GM18858 (cell line): ENCODE measurements around the gene VSTM2L.

Experiments
- ATAC-seq: cut with Tn5 transposase; IDR thresholded peaks from one replicate; pipeline ENCODE4 v1.9.1; 2021; ENCODE audit not compliant: unreplicated experiment

VSTM2L gene

DNA sequence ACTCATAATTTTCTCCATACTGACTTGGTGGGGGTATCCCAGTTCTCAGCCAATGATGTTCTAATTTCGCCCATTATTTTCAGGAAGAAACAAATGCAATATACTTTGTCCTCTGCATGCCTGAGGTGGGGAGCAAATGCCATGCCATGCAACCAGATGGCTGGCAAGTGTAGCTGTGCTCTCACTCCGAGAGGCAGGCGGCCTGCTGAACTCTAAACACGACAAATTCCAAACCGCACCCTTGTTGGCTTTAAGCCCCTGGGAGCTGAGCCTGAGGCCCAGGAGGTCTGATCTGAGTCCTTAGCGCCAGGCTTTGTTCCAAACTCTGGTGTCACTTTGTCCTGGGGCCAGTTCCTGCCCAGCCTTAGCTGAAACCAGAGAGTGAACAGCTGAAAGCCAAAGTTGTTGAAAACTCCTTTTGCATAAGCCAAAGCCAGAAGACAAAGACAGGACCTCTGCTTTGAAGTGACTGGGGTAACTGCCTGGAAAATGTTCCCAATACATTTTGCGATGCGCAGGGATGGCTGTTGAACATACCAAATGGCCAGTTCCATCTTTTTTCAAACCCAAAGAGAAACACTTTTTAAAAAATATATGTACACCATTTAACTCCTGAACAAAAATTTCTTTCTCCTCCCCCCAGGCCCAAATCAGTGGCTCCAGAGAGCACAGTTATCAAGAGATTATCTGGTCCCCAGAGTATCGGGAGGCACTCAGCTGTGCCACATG lies 84.1 kb downstream of the VSTM2L start:
- no peak for ATAC-seq

DNA sequence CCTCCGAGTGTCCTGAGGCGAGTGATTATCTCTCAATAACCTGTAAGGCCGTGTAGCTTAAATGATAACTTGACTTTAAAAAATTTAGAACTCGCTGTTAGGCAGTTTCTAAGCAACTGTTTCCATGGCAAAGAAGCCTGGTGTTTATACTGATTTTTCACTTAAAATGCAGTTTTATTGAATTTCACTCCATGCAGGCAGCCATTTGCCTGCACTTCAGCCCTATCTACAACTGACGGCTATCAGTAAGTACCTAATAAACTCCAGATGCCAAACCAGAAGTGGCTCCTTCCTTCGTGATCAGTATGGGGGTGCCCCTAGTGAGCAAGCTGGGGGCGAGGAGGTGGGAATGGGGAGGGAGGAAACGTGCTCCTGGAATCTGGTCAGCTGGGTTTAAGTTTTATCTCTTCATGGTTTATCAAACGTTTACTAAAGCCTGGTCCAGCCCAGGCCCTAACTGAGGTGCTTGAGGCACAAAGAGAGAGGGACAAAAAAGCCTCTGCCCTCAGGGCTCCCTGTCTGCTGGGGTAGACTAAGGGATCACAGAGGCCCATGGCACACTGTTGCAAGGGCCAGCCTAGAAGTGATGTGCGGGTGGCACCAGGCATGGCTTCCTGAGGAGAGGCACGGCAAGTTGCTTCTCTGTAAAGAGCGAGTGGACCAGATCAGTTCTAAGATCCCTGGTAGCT lies 84.8 kb downstream of the VSTM2L start:
- ATAC-seq, result no peak

DNA sequence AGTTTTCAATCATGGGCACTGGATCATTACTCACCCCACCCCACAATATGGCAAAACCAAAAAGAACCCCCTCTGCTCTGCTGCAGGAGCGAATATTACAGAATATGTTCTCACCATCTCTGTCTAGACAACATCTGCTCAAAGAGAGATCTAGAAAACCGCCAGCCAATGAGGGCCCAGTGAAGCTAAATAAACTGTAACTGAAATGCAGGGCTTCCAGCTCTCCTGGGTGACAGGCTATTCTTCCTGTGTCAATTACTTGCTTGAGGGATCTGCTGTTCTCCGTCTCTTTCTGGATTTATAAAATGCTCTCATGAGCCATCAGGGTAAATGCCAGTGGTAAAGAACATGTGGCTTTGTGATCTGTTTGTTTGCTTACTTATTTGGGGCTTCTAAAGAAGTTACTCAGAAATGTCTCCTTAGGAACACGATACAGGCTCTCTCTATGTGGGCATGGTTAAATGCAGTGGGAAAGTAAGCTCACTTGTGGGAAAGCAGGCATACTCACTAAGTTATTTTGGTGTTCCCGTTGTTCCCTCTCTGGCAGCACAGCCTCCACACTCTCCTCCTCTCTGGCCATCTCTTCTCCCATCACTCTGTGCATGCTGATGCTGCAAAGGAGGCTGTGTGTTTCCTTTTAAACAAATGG lies 85.5 kb downstream of the VSTM2L start:
- ATAC-seq, result no peak

DNA sequence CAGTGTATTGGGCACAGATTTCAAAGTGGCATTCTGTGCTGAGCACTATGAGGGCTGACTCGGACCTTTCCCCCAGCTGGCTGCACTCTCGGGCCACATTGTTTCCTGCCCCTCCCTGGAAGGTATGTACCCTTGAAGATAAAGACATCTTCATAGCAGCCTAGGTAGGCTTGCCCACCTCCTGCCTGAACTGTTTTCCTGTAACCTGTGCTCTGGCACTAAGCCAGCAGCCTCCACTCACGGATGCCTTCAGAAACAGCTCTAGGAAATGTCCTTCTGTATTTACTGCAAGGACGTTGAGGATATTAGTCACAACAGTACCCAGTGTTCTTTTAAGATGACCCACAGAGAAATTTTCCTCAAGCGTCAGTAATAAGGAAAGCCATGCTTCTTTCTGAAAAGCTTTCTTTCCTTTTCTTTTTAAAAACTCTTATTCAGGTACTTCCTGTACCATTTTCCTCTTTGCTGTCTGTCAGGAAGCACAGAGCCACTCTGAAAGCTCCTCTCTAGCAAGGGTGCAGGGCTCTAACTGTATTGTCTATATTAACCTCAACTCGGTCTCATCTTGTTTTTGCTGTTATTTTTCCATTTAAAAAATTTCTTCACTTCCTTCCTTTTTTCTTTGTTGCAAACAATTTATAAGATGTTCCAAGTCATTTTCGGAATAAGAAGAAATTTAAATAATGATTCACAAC lies 86.8 kb downstream of the VSTM2L start:
- ATAC-seq, result no peak

DNA sequence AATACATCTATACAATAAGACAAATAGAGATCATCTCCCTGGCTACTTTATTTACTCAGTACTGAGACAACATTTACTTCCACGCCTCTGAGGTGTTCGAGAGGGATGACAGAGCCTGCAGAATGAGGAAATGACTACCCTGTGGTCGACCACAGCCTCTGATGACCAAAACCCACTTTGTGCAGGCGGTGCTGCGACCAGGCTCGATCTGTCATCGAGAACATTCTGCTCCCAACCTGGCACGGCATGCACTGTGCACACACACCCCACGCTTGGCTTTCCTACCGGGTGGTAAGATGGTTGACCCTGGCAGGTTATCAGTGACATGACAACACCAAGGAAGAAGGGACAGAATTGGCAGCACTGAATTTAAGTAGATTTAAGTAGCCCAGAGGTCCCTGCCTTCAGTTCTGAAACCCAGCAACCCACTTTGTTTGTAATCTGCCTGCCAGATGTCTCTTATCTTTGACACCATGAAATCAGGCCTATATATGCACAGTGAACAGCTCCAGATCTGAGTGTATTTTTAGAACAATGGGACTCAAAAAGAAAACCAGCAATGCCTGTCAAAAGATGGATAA lies 87.7 kb downstream of the VSTM2L start:
- ATAC-seq, result peak; percentile 83

DNA sequence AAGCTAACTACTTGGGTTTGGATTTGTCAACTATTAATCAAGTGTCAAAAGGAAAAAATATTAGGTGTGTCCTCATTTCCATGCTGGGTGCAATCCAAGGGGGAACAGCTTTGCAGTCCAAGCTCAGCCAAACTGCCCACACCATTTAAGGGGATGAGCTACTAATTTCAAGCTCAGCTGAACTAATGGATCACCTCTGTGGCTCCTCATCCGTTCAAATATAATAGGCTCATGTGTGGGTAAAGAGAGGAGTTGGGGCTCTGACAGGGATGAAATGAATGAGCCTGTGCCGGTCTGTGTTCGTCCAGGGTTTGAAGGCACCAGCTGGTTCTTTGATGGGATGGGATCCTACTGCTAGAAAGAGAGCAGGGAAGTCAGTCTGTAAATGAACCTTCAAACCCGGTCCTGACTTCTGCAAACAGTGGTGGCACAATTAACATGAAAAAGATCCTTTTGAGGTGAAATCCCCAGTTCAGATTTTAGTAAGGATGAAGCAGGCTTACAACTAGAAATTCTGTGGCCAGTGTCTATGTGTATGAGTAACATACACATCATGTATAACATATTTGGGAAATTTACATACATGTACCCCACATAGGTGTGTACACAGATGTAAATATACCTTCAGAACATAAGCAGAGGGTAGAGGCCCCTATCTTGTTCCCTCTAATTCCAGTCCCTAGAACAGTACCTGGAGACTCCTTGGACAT lies 88.4 kb downstream of the VSTM2L start:
- ATAC-seq, result no peak

DNA sequence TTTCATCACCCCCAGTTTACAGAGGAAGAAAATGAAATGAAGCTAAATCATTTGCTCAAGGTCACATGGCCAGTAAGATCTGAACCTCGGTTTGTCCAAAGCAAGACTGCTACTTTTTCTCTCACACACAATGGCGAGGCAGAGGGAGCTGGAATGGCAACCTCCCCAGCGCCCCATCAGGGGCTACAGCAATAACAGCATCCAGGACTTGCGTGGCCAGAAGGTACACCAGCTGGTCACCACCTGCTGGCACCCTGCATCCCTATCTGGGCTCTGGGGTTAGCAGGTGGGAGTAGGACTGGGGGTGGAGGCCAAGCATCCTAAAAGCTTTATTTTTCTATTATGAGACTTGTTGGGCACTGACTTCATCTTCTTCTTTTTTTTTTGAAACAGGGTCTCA lies 89.0 kb downstream of the VSTM2L start:
- no peak for ATAC-seq

DNA sequence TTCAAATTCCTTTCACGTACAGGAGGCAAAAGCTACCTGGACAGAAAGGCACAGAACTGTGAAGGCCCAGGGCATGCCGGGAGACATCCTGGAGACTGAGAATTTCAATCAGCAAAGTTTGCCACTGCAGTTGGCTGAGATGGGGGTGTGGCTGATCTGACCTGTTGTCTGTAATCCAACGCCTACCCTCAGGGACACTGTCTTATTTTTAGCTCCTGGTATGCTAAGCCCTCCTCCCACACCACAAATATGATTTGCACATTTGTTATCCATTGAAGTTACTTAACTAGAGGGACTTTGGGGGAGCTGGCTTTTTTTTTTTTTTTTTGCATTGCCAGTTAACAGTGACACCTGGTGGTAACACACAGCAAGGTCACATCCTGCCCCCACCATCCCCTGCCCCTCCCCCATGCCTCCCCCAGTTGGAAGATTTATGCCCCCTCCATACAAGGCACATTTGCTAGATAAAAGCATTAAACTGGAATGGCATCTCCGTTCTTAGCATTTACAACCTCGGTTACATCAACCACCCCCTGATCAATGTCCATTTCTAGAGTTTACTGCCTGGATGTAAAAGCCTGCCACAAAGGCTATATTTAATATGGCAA lies 90.0 kb downstream of the VSTM2L start:
- ATAC-seq, result no peak

DNA sequence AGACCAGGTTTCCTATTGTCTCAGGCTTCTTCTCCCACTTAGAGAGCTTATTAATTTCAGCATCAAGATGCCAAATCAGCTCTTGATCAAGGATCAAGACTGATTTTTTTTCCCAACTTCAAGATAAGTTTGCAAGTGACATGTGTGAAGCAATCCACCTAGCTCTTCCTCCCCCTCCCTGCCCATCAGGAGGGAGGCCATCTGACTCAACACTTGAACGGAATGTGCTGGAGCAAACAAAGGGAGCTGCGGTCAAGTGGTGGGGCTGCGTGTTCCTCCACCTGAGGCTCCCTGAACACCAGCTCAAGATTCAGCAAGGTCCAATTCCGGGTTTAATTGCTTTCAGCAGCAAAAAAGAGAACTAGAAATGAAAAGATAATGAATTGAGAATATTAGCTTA lies 91.6 kb downstream of the VSTM2L start:
- ATAC-seq, result no peak
